ENCODE results near the gene FGFR1OP2.

- TF ChIP-seq CTCF (IDR thresholded peaks at IDR 0.05 in 4 of 5, conservative IDR thresholded peaks at IDR 0.05 in 1 of 5) = no peak
- no peak for TF ChIP-seq POLR2A (IDR thresholded peaks at IDR 0.05)
Observed at GRCh38 chr12:27000961-27001360, 62.7 kb downstream of the FGFR1OP2 start.

All from gastrocnemius medialis (tissue), 4 donors.